HG03097 (cell line): ENCODE measurements around the gene RSPH10B2.
"Not testable (repeated sequence)": the region's sequence is repeated elsewhere in the genome, so short reads cannot be mapped to it uniquely, and the experiment has no call there.

Experiments
- ATAC-seq: cut with Tn5 transposase; IDR thresholded peaks from one replicate; pipeline ENCODE4 v1.9.1; 2021; ENCODE audit not compliant: unreplicated experiment, low FRiP score

Gene RSPH10B2

DNA sequence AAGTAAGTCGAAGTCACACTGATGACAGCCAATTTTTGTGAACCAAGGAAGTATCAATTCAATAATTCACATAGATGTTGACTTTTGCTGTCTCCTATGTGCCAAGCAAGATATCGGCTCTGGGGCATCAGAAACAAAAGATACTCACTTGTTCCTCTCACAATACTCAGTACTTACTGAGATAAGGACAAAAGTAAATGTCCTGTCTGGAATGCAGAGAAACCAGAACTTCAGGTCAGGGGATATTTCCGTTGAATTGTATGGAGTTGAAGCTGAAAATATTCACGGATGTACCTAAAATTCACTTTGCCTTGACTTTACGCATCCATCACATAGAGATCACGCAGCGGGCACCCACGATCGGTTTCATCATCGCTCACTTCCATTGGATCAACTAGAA, 83.2 kb downstream of the RSPH10B2 start:
- not testable (repeated sequence) for ATAC-seq

DNA sequence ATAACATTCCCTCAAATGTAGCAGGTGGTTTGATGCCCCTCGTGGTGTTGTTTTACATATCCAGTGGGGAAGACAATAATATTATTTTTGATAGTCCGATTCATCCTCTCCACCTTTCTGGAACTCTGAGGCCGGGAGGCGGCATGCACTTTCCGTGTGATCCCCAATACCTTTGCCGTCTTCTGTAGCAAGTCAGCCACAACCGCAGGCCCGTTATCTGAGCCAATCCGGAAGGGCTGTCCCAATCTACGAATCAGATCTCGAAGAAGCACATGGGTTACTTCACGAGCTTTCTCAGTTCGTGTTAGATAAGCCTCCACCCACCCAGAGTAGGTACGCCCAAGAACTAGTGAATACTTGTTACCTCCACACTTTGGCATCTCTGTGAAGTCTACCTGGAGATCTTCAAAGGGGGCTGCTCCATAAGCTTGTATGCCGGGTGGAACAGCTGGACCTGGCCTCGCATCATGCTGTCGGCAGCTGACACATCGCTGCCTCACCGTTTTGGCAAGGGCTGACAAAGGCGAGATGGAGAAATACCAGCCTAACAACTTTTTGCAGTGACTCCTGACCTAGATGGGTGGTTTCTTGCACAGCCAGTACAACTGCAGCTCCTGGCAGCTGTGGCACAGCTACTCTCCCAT, 88.5 kb downstream of the RSPH10B2 start:
- not testable (repeated sequence) for ATAC-seq

DNA sequence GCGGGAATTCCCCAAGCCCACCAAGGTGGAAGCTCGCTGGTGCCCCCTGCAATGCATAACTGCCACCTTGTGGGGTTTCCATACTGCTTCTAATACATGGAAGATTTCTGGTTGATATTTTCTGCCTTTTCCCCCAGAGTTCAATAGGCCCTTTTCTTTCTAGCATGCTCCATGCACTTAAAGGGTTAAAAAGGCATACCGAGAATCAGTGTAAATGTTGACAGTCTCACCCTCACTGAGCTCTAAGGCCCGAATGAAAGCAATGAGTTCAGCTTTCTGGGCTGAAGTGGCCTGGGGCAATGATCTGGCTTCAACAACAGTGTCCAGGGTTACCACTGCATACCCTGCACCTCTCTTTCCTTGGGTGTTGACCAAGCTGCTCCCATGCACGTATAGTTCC, 89.2 kb downstream of the RSPH10B2 start:
- ATAC-seq = not testable (repeated sequence)

DNA sequence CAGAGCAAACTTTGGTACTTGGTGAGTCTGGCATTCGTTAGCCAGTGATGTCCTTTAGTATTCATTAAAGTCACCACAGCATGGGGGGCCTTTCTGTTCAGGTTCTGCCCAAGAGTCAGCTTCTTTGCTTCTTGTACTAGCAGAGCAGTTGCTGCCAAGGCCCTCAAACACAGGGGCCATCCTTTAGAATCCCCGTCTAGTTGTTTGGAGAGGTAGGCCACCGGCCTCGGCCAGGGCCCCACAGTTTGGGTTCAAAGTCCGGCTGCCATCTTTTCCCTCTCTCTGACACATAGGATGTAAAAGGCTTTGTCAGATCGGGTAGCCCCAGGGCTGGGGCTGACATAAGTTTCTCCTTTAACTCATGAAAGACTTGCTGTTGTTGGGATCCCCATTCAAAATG, 89.8 kb downstream of the RSPH10B2 start:
- ATAC-seq = not testable (repeated sequence)

DNA sequence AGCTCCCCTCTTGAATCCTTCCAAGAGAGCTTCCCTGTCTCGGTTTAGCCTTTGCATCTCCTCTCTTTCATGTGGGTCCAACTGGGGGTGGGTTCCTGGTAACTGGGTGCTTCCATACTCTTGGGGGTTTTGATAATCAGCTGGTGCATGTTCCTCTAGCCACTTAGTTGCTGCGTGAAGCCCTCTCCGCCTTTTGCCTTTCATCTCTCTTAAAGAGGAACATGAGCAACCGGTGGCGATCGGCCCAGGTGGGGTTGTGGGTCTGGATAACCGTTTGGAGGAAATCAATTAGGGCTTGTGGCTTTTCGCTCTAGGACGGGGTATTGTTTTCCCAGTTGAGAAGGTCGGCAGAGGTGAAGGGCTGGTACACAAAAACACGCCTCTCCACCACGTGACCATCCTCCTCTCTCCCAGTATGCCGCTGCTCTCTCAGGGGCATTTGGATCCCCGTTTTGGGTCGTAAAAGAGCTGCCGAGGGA, 92.1 kb downstream of the RSPH10B2 start:
- not testable (repeated sequence) for ATAC-seq

DNA sequence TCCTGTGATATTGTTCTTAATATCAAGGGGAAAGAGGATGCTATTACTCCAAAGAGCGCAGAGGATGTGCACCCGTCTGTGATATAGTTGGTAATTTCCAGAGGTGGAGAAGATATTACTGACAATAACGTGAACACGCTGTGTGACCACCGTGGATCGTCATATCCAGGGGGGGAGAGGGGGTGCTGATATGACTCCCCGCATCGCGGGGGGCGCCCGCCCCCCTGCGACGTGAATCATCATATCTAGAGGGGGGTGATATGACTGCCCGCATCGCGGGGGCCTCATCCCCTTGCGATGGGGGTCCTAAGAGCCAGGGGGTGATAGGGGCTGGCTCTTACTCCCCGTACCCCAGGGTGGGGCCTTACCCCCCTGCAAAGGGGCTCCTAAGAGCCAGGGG, 93.8 kb downstream of the RSPH10B2 start:
- ATAC-seq = not testable (repeated sequence)
